Testis (tissue), 2 donors: ENCODE measurements around the gene TEP1.

ENCODE experiments used
- POLR2A ChIP-seq: fragments of 450-650 bp; IDR thresholded peaks from one replicate; pipeline ENCODE4 v1.6.1; 2017; ENCODE audit warnings: antibody characterized with exemption, mild to moderate bottlenecking, moderate library complexity
- TF ChIP-seq, protein P1 (sequence below), 3 experiments: fragments of 450-650 bp in 2 of 3; fragments of 200-600 bp in 1 of 3; sonication (generic) in 1 of 3; IDR thresholded peaks; one replicate each; pipeline ENCODE4 v1.5.1; 2016 to 2019; ENCODE audit warnings: antibody characterized with exemption in 3 of 3, mild to moderate bottlenecking in 2 of 3, moderate library complexity in 1 of 3

- TF ChIP-seq, protein P1, sequence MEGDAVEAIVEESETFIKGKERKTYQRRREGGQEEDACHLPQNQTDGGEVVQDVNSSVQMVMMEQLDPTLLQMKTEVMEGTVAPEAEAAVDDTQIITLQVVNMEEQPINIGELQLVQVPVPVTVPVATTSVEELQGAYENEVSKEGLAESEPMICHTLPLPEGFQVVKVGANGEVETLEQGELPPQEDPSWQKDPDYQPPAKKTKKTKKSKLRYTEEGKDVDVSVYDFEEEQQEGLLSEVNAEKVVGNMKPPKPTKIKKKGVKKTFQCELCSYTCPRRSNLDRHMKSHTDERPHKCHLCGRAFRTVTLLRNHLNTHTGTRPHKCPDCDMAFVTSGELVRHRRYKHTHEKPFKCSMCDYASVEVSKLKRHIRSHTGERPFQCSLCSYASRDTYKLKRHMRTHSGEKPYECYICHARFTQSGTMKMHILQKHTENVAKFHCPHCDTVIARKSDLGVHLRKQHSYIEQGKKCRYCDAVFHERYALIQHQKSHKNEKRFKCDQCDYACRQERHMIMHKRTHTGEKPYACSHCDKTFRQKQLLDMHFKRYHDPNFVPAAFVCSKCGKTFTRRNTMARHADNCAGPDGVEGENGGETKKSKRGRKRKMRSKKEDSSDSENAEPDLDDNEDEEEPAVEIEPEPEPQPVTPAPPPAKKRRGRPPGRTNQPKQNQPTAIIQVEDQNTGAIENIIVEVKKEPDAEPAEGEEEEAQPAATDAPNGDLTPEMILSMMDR (IDR thresholded peaks at IDR 0.05): no peak
- TF ChIP-seq POLR2A: no peak
Observed at GRCh38 chr14:20403521-20403920, 9.8 kb downstream of the TEP1 start.
